GM19397 (cell line): ENCODE results near the gene RNF214.
"Not testable (repeated sequence)": the region's sequence is repeated elsewhere in the genome, so short reads cannot be mapped to it uniquely, and the experiment has no call there.

Source experiments
- ATAC-seq: cut with Tn5 transposase; IDR thresholded peaks from one replicate; pipeline ENCODE4 v1.9.1; 2021; ENCODE audit warnings: mild to moderate bottlenecking, moderate library complexity; ENCODE audit not compliant: unreplicated experiment

The RNF214 gene

GRCh38 chr11:117229931-117230285 is 2.6 kb upstream of the RNF214 start:
- ATAC-seq: no peak

- ATAC-seq: no peak
Measured at GRCh38 chr11:117230286-117230961, 2.0 kb upstream of the RNF214 start.

- ATAC-seq: no peak
Measured at GRCh38 chr11:117230999-117231841, 1.3 kb upstream of the RNF214 start.

- ATAC-seq: no peak
Measured at GRCh38 chr11:117231842-117232091, 704 bp upstream of the RNF214 start, which contains the start of gene PCSK7. TSS of gene PCSK7 (minus strand) at chr11:117232073. CDS start at chr11:117229844, 2,229 bp downstream.

GRCh38 chr11:117232911-117233409 is 489 bp downstream of the RNF214 start:
- ATAC-seq: no peak

GRCh38 chr11:117238221-117238620 is 5.8 kb downstream of the RNF214 start:
- ATAC-seq: no peak

GRCh38 chr11:117239295-117239694 is 6.8 kb downstream of the RNF214 start:
- ATAC-seq: no peak

- ATAC-seq: no peak
Measured at GRCh38 chr11:117248341-117248740, 15.9 kb downstream of the RNF214 start.

GRCh38 chr11:117249571-117249970 is 17.1 kb downstream of the RNF214 start:
- no peak for ATAC-seq

- ATAC-seq: no peak
Measured at GRCh38 chr11:117251506-117251905, 19.0 kb downstream of the RNF214 start.

GRCh38 chr11:117255966-117256365 is 23.5 kb downstream of the RNF214 start:
- no peak for ATAC-seq

GRCh38 chr11:117256573-117256972 is 24.1 kb downstream of the RNF214 start:
- no peak for ATAC-seq

GRCh38 chr11:117258576-117258975 is 26.1 kb downstream of the RNF214 start:
- no peak for ATAC-seq

- no peak for ATAC-seq
Measured at GRCh38 chr11:117259417-117259816, 26.9 kb downstream of the RNF214 start.

GRCh38 chr11:117264624-117265323 is 32.3 kb downstream of the RNF214 start:
- ATAC-seq: not testable (repeated sequence)

GRCh38 chr11:117265745-117266144 is 33.3 kb downstream of the RNF214 start:
- ATAC-seq: no peak

- ATAC-seq: no peak
Measured at GRCh38 chr11:117269856-117270255, 37.4 kb downstream of the RNF214 start.

- ATAC-seq: no peak
Measured at GRCh38 chr11:117271208-117271607, 38.7 kb downstream of the RNF214 start.

- ATAC-seq: not testable (repeated sequence)
Measured at GRCh38 chr11:117272175-117272574, 39.7 kb downstream of the RNF214 start.

- ATAC-seq: no peak
Measured at GRCh38 chr11:117273550-117274289, 41.2 kb downstream of the RNF214 start.

- ATAC-seq: no peak
Measured at GRCh38 chr11:117278347-117278746, 45.9 kb downstream of the RNF214 start.
